ENCODE measurements around the gene HAUS3.

DNA sequence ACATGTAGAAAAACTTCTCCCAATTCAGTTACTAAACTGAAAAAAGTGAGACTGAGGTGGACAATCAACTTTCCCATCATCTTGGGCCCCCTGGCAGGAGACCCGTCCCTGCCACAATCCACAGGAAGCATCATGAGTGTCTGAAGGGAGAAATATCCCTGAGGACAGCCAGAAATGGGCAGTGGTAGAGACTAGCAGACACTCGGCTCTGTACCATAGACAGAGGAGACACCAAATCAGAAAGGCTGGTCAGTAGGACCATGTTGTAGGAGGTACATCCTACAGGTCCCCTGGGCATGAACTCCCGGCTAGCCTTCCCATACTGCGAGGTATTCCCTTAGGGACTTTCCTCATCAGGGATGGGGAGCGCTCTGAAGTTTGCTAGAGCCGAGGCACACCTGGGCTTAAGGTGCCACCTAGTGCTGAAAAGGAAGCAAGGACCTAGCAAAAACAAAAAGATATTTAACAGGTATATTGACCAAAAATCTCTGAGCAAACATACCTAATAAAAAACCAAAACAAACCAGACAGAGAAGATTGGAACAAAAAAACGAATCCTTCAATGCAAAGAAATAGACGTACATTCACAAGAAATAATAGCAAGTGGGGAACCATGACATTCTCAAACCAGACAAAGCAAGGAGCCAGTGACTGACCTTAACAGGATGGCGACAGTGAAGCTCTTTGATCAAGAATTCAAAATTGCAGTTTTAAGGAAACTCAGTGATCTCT, 55.6 kb downstream of the HAUS3 start:
- no peak for TF ChIP-seq POLR2A (IDR thresholded peaks at IDR 0.05)
- TF ChIP-seq, protein P1, sequence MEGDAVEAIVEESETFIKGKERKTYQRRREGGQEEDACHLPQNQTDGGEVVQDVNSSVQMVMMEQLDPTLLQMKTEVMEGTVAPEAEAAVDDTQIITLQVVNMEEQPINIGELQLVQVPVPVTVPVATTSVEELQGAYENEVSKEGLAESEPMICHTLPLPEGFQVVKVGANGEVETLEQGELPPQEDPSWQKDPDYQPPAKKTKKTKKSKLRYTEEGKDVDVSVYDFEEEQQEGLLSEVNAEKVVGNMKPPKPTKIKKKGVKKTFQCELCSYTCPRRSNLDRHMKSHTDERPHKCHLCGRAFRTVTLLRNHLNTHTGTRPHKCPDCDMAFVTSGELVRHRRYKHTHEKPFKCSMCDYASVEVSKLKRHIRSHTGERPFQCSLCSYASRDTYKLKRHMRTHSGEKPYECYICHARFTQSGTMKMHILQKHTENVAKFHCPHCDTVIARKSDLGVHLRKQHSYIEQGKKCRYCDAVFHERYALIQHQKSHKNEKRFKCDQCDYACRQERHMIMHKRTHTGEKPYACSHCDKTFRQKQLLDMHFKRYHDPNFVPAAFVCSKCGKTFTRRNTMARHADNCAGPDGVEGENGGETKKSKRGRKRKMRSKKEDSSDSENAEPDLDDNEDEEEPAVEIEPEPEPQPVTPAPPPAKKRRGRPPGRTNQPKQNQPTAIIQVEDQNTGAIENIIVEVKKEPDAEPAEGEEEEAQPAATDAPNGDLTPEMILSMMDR (IDR thresholded peaks at IDR 0.05 in 4 of 5, conservative IDR thresholded peaks at IDR 0.05 in 1 of 5) = peak in 3 of 5 experiments; percentile 11 to 32 (median 22)
